Epithelial cell of esophagus (primary cell): Measurements from ENCODE around the gene PSMG2.
A peak's percentile ranks its signal among the peaks of the same experiment; 100 is the strongest.

Source experiments
- DNase-seq: peaks from one replicate; pipeline ENCODE4 v3.0.0; 2010; ENCODE audit warnings: low read depth
- H3K4me3 ChIP-seq: 2 replicates; pipeline ENCODE4 v1.5.1; 2011; ENCODE audit warnings: mild to moderate bottlenecking, low read length, control low read depth
- CTCF ChIP-seq: IDR thresholded peaks from 2 replicates; pipeline ENCODE4 v1.5.1; 2011; ENCODE audit warnings: low read depth, mild to moderate bottlenecking, low read length, control low read depth, inconsistent platforms; ENCODE audit not compliant: insufficient read depth; ENCODE audit errors: missing control alignments

PSMG2 gene

GRCh38 chr18:12722731-12723130, 19.9 kb downstream of the PSMG2 start:
- no peak for TF ChIP-seq CTCF
- no peak for DNase-seq
- H3K4me3 ChIP-seq, result no peak overlapping the region

- H3K4me3 ChIP-seq, result no peak overlapping the region
- TF ChIP-seq CTCF, result no peak
- DNase-seq, result no peak
These were observed 23.5 kb downstream of the PSMG2 start for GRCh38 chr18:12726331-12726730.

- TF ChIP-seq CTCF, result peak; percentile 92
- peak; percentile 78 for DNase-seq
- H3K4me3 ChIP-seq, result no peak overlapping the region
These were observed 24.1 kb downstream of the PSMG2 start for GRCh38 chr18:12726774-12727550.

- TF ChIP-seq CTCF, result no peak
- DNase-seq, result no peak
- no peak overlapping the region for H3K4me3 ChIP-seq
These were observed 34.5 kb downstream of the PSMG2 start for GRCh38 chr18:12737243-12737902.

DNA sequence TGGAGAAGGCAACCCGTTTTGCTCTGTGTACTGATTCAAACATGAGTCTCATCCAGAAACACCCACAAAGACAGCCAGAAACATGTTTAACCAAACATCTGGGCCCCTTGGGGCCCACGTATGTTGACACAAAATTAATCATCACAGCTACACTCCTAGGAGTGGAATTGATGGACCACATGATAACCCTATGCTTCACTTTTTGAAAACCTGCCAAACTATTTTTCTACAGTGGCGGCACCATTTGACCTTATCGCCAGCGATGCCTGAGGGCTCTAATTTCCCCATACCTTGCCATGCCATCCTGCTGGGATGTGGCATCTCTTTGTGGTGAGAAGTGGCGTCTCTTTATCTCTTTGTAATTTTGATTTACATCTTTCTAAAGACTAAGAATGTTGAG, 38.5 kb downstream of the PSMG2 start:
- DNase-seq, result peak; percentile 98
- TF ChIP-seq CTCF, result no peak
- no peak overlapping the region for H3K4me3 ChIP-seq

DNA sequence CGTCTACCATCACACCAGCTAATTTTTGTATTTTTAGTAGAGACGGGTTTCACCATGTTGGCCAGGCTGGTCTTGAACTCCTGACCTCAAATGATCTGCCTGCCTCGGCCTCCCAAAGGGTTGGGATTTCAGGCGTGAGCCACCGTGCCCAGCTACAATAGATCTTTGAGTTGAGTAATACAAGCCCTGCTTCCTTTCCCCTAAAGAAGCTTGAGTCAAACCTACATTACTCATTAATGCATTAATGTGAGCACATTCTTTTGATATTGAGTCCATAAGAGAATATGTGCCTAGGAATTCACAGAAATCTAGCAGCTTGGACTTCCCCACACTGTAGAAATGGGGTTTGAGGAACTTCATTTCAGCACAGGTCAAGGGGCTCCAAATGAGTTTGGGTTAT, 39.6 kb downstream of the PSMG2 start:
- no peak for TF ChIP-seq CTCF
- H3K4me3 ChIP-seq, result no peak overlapping the region
- peak; percentile 92 for DNase-seq
